ENCODE measurements around the gene PIK3C2B. TPM values are rescaled to one million over a fixed set of nuclear protein-coding genes. Genes with fewer than 3 reads are reported as not detected.

Gene PIK3C2B
- total RNA-seq, 1 donor from 2014 or later = 129 TPM

GRCh38 chr1:204479387-204480136 lies 15.0 kb downstream of the PIK3C2B start:
- no peaks in the 10 kb centered on the region for H3K36me3 ChIP-seq
- H3K27me3 ChIP-seq = no peaks in the 10 kb centered on the region
- H3K4me3 ChIP-seq = no peak overlapping the region
- peak overlapping the region; percentile 59 to 69 for H3K27ac ChIP-seq
- TF ChIP-seq, protein P1, sequence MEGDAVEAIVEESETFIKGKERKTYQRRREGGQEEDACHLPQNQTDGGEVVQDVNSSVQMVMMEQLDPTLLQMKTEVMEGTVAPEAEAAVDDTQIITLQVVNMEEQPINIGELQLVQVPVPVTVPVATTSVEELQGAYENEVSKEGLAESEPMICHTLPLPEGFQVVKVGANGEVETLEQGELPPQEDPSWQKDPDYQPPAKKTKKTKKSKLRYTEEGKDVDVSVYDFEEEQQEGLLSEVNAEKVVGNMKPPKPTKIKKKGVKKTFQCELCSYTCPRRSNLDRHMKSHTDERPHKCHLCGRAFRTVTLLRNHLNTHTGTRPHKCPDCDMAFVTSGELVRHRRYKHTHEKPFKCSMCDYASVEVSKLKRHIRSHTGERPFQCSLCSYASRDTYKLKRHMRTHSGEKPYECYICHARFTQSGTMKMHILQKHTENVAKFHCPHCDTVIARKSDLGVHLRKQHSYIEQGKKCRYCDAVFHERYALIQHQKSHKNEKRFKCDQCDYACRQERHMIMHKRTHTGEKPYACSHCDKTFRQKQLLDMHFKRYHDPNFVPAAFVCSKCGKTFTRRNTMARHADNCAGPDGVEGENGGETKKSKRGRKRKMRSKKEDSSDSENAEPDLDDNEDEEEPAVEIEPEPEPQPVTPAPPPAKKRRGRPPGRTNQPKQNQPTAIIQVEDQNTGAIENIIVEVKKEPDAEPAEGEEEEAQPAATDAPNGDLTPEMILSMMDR (IDR thresholded peaks at IDR 0.05) = no peak
- intact Hi-C loops (cut with DNase I) = no loop called here
- DNase-seq (ENCODE audit: low spot score in 2 of 2) = no peak
- no peaks in the 10 kb centered on the region for H3K9me3 ChIP-seq
- peaks cover 28 to 58% of the 10 kb centered on the region in 2 donors for H3K4me1 ChIP-seq

DNA sequence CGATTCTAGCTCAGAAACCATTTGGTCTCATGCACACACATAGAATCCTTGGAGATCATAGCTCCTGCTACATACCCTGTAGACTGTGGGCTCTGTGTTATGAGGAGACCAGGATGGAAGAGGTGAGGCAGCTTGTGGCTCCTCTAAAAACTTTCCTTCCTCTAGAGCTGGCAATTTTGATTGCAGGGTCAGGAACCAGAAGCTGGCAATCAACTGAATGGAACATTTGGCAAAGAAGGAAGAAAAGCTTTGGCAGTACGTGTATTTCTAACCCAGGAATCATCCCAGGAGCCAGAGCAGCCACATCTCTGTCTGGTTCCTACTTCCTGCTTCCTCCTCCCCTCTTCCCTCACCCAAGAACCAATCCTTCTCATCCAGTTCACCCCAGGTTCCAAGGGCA lies 15.7 kb downstream of the PIK3C2B start:
- Histone ChIP-seq H3K27ac (peak overlapping the region; percentile 59 to 69), H3K4me1 (peaks cover 28 to 62% of the 10 kb centered on the region in 2 donors), H3K4me3 (no peak overlapping the region), H3K27me3 (no peaks in the 10 kb centered on the region), H3K9me3 (no peaks in the 10 kb centered on the region), H3K36me3 (no peaks in the 10 kb centered on the region)
- DNase-seq (ENCODE audit: low spot score in 2 of 2) = no peak
- TF ChIP-seq, protein P1 (IDR thresholded peaks at IDR 0.05) = no peak
- intact Hi-C loops (cut with DNase I) = no loop called here

GRCh38 chr1:204478172-204478899 lies 16.3 kb downstream of the PIK3C2B start:
- Histone ChIP-seq H3K27ac (peak overlapping the region; percentile 59 to 69), H3K4me1 (peaks cover 28 to 62% of the 10 kb centered on the region in 2 donors), H3K36me3 (no peaks in the 10 kb centered on the region), H3K4me3 (no peak overlapping the region), H3K27me3 (no peaks in the 10 kb centered on the region), H3K9me3 (no peaks in the 10 kb centered on the region)
- intact Hi-C loops (cut with DNase I) = no loop called here
- DNase-seq (ENCODE audit: low spot score in 2 of 2) = no peak
- TF ChIP-seq, protein P1 (IDR thresholded peaks at IDR 0.05) = no peak

DNA sequence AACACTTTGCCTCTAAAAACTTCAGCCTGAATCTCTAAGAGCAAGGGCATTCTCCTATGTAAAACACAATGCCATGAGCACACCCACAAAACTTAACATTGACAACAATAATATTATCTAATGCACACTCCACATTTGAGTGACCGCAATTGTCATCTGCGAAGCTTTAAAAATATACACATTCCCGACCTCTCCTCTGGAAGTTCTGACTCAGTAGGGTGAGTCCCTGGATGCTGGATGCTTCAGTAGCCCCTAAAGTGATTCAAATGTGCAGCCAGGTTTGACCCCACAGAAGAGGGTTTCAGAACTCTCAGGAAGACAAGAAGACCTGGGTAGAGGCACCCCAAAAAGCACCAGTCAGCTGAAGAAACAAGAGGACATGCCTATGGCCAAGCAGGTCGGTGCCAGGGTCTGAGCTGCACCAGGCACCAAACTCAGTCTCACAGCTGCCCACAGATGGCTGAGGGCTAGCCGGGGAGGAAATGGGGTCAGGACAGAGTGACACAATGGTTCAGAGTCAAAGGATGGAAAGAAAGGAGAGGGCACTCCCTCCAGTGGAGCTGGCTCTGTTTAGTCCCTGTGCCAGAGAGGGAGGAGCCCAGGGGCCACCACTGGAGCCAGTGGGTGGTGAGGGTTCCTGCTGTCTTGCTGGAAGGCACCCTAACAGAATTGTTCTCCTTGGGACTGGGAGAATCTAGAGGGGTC lies 17.4 kb downstream of the PIK3C2B start:
- Histone ChIP-seq H3K9me3 (no peaks in the 10 kb centered on the region), H3K4me3 (no peak overlapping the region), H3K36me3 (no peaks in the 10 kb centered on the region), H3K4me1 (peaks cover 28 to 62% of the 10 kb centered on the region in 2 donors), H3K27ac (peak overlapping the region; percentile 46 to 69), H3K27me3 (no peaks in the 10 kb centered on the region)
- DNase-seq (ENCODE audit: low spot score in 2 of 2) = no peak
- TF ChIP-seq, protein P1 (IDR thresholded peaks at IDR 0.05) = no peak
- intact Hi-C loops (cut with DNase I) = no loop called here

- peaks cover 27 to 56% of the 10 kb centered on the region in 2 donors for H3K4me1 ChIP-seq
- intact Hi-C loops (cut with DNase I) = no loop called here
- no peak overlapping the region for H3K27ac ChIP-seq
- H3K27me3 ChIP-seq = no peaks in the 10 kb centered on the region
- DNase-seq (ENCODE audit: low spot score in 2 of 2) = no peak
- TF ChIP-seq, protein P1 (IDR thresholded peaks at IDR 0.05) = no peak
- H3K36me3 ChIP-seq = no peaks in the 10 kb centered on the region
- H3K9me3 ChIP-seq = no peaks in the 10 kb centered on the region
- no peak overlapping the region for H3K4me3 ChIP-seq
Observed at GRCh38 chr1:204476563-204476962, 18.0 kb downstream of the PIK3C2B start.
